Heart left ventricle (tissue), 13 donors: ENCODE results near the gene PTPN11.

ENCODE experiments used
- POLR2A ChIP-seq, 2 donors: fragments of 450-650 bp; IDR thresholded peaks; one replicate each; pipeline ENCODE4 v1.6.1; 2017; ENCODE audit warnings: antibody characterized with exemption in 2 of 2, mild to moderate bottlenecking in 2 of 2, moderate library complexity in 2 of 2
- TF ChIP-seq, protein P1 (sequence below), 12 donors: fragments of 200-600 bp; sonication (generic) in 4 of 12; IDR thresholded peaks; one replicate each; pipeline versions ENCODE4 v1.5.0 to v1.8.0; 2018 to 2022; ENCODE audit warnings: antibody characterized with exemption in 12 of 12, mild to moderate bottlenecking in 5 of 12
- donor health status: ischemic (EF 13 %, LVEDD 7.1; RV severe dilation, severe dysfunction).
- donor health status: DM: no; HTN: yes; CAD: no.
- donor health status: DM: no; HTN: no; CAD: no.
- donor health status: ischemic (EF 25% LVEDD 6.9; RV normal size, moderate dysfunction).
- donor health status: ischemic (EF 25% LVEDD 5.7; RV mildly dilated, moderate dysfunction).
- donor health status: ischemic (EF 35%, LVEDD 5.7; RV mildly dilated, moderate dysfunction).
- donor health status: nonischemic (EF 11% LVEDD 7.7; RV severe dilation, severe dysfunction).
- donor health status: DM: yes; HTN: yes; CAD: no.
- donor health status: PGD.
- donor health status: ischemic (EF 29% LVEDD 5.4; RV normal size, mild dysfunction).
- donor health status: nonischemic (EF 23%, LVEDD 6.1; RV moderate dilation, normal function).

DNA sequence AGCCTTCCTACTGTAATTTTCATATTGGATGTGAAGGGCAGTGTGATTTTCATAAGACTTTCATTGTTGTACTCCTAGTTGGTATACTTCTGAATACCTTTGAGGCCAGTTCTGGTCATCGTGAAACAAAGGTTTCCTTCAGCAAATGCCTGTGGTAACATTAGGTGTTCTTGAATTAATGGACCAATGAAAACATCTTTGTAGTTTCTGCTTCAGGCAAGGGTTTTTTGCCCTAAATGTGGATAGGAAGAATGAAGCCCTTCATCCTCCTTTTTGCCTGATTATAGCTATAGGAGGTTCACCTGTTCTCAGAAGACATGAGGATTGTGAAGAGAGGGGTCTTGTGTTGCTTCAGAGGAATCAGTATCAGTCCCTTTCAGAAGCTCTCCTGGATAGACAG lies 60.7 kb downstream of the PTPN11 start:
- no peak for TF ChIP-seq POLR2A (IDR thresholded peaks at IDR 0.05)
- TF ChIP-seq, protein P1, sequence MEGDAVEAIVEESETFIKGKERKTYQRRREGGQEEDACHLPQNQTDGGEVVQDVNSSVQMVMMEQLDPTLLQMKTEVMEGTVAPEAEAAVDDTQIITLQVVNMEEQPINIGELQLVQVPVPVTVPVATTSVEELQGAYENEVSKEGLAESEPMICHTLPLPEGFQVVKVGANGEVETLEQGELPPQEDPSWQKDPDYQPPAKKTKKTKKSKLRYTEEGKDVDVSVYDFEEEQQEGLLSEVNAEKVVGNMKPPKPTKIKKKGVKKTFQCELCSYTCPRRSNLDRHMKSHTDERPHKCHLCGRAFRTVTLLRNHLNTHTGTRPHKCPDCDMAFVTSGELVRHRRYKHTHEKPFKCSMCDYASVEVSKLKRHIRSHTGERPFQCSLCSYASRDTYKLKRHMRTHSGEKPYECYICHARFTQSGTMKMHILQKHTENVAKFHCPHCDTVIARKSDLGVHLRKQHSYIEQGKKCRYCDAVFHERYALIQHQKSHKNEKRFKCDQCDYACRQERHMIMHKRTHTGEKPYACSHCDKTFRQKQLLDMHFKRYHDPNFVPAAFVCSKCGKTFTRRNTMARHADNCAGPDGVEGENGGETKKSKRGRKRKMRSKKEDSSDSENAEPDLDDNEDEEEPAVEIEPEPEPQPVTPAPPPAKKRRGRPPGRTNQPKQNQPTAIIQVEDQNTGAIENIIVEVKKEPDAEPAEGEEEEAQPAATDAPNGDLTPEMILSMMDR (IDR thresholded peaks at IDR 0.05): no peak
